GM12891 (cell line): ENCODE measurements around the gene PAQR3.

ENCODE experiments used
- PAX5 ChIP-seq: IDR thresholded peaks from 2 replicates; pipeline ENCODE4 v1.6.1; 2011; ENCODE audit warnings: low read length, moderate library complexity, mild to moderate bottlenecking; ENCODE audit not compliant: insufficient read depth, severe bottlenecking
- POLR2A ChIP-seq: IDR thresholded peaks from 2 replicates; pipeline ENCODE4 v1.6.1; 2011; ENCODE audit warnings: low read depth, low read length, control low read depth
- POLR2AphosphoS5 ChIP-seq: IDR thresholded peaks from 2 replicates; pipeline ENCODE4 v1.6.1; 2011; ENCODE audit warnings: low read depth, low read length, control low read depth
- POU2F2 ChIP-seq: IDR thresholded peaks from 2 replicates; pipeline ENCODE4 v1.6.1; 2011; ENCODE audit warnings: low read depth, mild to moderate bottlenecking, control low read depth, low read length, moderate library complexity
- SPI1 ChIP-seq: IDR thresholded peaks from 2 replicates; pipeline ENCODE4 v1.6.1; 2011; ENCODE audit warnings: low read depth, low read length, control low read depth
- TAF1 ChIP-seq: IDR thresholded peaks from 2 replicates; pipeline ENCODE4 v1.6.1; 2011; ENCODE audit warnings: low read depth, low read length, control low read depth

DNA sequence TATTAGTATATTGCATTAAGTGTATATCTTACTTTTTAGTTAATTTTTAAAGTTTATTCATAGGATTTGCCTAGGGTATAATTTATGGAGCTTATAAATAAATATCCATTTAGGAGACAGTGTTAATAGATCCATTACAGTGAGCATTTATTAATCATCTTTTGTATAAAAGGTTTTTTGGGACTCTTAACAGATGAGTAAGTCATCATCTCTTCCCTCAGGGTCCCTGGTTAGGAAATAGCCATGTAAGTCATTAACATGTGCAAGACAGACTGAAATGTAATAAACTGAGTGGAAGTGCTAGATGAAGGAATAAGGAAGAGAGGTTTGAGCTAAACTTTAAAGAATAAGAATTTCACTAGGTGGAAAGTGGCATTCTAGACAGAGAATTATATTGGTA lies 69.2 kb downstream of the PAQR3 start:
- no peak for TF ChIP-seq TAF1
- TF ChIP-seq POLR2AphosphoS5 = no peak
- no peak for TF ChIP-seq POLR2A
- no peak for TF ChIP-seq SPI1
- no peak for TF ChIP-seq PAX5
- no peak for TF ChIP-seq POU2F2
